HT-29 (cell line): ENCODE results near the gene HMGCLL1. TPM values are rescaled to one million over a fixed set of nuclear protein-coding genes. Genes with fewer than 3 reads are reported as not detected.

Experiments
- DNase-seq: peaks from one replicate; pipeline ENCODE4 v3.0.0-alpha.2; 2015; ENCODE audit warnings: low spot score
- total RNA-seq: library from RNA; depleted of rRNA; stranded (reverse); fragments of >200 nt; shearing (Covaris generic); gene quantifications from 2 replicates; pipeline ENCODE4 v1.2.3, GENCODE V29; 2014

The HMGCLL1 gene
- total RNA-seq, 1 experiment from 2014 or later = not detected

DNA sequence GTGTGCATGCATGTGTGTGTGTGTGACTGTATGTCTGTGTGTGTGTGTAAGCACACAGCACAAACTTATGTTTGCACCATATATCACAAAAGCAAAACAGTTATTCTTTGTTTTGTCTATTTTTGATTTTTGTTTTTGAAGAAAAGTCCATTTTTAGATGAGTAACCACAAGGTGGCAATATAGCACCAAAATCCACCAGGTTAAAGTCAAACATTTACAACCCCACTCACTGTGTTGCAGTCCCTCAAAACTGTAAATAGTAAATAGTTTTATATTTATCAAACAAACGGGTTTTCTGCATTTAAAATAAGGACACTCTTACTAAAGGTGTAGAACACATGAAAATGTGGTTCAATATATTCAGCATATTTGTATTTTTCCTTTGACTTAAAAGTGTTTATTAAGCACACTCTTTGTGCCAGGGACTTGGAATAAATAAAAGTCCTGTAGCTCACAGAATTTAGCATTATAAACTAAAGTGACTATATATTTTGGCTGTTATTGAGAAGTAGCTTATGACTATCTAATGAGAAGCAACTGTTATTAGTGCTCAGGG lies 133.3 kb downstream of the HMGCLL1 start:
- DNase-seq = peak; percentile 43

DNA sequence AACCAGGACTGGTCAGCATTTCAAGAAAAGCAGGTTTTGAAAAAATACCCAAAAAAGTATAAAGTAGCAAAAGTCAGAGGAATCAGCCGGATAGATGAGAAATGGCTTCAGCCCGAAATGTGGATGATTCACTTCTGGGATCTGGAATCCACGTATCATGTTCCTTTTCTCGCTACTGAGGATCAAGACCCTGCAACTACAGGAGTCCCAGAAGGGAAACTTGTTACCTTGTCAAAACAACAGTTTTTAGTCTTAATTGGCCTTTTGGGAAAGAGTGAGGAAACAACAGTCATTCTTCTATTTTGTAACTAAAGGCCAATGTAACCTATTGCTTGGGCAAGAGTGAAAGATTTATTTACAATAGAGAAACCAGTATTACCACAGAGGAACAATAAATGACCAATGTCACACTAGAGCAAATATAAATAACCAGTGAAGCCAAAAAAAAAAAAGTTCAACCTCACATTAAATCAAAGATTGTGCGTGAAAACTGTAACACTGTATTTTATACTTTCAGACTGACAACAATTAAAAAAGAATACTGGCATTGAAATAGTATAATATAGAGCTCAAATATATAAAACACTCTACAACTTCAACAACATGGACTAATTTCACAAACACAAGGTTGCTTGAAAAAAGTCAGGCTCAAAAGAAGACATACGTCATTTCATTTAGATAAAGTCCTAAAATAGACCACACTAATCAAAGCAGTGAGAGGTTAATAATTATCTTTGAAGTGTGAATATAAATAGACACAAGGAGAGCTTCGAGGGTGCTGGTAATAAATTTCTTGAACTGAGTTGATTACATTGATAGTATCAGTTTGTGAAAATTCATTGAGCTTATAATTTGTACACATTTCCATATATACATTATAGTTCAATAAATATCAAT lies 135.5 kb downstream of the HMGCLL1 start:
- DNase-seq = no peak

DNA sequence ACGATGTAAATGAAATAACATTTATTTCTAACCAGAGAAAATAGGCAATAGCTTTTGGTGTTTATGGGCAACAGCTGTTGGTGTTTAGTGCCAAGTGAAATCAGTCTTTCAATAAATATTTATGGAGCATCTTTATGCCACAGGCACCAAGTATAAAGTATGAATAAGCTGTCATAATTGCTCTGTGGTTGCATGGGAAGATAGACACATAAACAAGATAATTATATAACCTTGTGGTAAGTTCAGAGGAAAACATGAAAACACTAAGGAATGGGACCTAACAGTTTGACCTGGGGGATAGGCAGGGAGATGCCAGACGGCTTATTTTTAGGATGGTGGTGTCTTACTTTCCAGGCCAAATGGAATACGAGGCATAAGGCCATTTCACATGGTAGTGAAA lies 140.8 kb downstream of the HMGCLL1 start:
- no peak for DNase-seq

DNA sequence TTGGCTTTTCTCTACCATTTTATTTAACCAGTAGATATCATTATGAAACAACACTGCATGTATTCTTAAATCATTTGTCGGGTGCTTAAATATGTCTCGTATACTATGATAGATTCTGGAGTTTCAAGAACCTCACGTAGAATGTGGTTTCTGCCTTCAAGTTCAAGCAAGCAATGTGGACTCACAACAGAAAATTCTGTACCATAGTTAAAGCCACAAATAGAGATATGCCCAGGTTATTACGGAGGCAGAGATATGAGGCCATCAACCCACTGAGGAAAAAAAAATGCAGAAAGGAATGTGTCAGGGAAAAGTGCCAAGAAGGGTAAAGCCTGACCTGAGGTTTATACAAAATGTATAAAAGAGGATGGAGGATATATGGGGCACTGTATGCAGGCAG lies 141.9 kb downstream of the HMGCLL1 start:
- DNase-seq = no peak

DNA sequence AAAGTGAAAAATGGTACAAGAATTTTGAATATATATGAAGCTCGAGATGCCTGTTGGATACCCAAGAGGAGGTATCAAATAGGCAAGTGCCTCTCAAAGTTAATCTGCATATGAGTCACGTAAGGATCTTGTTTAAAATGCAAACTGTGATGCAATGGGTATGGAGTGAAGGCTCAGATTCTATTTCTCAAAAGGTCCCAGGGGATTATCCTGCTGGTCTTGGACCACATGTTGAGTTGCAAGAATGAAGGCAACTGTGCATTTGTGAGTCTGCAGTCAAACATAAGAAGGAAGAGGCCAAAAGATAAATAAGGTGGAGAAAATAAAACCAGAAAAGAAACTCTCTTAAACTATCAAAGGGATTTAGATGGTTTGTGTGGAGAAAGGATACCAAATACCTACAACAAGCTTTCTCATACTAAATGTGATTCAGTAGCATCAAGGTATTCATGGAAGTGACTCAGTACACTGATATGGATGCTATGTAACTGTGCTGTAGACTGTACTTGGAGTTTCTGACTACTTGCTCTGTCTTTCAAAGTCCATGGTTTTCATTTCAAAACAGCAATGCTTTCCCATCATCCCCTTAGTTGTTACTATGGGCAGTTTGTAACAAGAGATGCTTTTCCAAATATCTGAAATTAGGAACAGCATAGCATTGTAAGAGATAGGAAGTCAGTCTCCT lies 145.4 kb downstream of the HMGCLL1 start:
- DNase-seq = no peak

DNA sequence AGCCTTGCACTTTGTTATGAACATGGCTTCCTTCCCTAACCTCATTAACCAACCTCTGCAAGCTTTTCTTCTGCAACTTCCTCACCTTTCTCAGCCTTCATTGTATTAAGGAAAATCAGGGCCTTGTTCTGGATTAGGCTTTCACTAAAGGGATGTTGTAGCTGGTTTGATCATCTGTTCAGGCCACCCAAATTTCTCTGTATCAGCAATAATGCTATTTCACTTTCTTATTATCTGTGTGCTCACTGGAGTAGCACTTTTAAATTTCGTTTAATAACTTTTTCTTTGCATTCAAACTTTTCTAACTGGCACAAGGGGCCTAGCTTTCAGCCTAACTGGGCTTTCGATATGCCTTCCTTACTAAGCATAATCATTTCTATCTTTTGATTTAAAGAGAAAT lies 155.1 kb downstream of the HMGCLL1 start:
- DNase-seq = no peak

DNA sequence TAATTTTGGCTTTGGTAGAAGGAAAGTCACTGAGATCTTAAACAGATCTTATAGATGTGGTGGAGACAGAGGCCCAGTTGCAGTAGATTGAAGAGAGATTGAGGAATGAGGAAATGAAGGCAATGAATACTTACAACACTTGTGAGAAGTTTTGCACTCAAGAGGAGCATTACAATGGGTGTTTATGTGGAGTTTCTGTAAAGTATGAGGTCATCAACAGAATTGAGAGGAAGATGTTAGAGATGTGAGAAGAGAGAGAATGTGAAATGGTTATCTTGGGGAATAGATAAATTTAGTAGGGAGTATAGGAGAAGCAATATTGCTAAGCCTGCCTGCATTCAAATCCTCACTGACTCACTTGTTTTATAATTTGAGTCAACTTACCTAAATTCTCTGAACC lies 168.3 kb downstream of the HMGCLL1 start:
- no peak for DNase-seq

DNA sequence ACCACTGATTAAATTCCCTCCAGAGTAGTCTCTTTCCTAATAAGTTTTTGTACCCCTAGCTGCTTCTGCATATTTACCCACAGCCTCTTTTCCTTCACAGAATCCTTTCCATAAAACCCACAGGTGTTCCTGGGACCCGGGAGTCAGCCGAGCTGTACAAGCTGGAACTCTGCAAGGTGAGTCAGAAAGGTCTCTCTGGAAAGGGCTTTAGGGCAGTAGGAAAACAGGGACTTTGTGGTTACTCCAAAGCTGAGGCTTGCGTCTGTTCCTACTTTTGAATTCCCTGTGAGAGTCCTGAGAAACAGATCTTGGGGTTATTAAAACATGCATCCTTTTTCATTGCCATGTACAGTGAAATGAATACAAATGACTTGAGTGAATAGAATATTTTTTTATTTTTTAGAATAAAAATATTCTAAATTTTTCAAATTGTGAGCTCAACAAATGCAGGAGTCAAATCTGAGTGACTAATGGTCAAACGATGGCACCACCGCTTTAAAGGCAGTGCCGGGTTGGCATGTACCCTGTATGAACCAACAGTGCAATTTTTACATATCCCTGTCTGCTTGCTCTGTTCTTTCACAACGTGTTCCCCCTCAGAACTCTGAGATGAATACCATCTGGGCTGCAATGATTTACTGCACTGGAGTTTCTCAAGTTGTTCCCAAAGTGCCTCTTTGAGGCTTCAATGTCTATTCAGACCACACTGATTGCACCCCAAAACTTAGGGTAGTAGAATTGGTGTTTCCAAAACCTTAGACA lies 173.3 kb downstream of the HMGCLL1 start:
- DNase-seq = no peak

DNA sequence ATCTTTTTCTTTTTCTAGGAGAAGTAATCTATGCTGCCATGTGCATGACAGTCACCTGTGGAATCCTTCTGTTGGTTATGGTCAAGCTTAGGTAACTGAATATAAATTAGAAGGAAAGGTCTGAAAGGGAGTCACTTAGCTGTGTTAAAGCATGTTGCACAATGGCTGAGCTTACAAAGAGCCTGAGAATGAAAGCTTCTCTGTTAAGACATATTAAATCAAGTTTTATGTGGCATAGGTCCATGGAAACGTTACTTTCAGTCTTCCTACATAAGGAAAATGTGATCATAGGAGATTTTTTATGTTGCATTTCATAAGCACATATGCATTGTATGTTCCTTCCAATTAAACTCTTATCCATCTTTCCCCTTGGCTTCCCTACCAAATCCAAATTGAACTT lies 179.6 kb downstream of the HMGCLL1 start:
- DNase-seq = no peak

DNA sequence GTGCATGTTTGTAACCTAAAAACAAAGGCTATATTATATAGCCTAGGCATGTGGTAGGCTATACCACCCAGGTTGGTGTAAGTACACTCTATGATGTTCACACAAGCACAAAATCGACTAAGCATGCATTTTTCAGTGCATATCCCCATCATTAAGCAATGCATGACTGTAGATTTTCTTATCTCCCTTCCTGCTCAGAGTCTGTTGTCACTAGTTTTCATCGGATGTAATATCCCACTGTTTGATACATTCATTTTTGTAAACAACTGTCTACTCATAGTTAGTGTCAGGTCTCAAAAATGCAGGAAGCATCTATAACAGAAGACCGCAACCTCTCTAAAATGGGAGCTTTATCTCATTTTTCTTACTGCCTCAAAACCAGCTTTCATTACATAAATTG lies 181.0 kb downstream of the HMGCLL1 start:
- no peak for DNase-seq

DNA sequence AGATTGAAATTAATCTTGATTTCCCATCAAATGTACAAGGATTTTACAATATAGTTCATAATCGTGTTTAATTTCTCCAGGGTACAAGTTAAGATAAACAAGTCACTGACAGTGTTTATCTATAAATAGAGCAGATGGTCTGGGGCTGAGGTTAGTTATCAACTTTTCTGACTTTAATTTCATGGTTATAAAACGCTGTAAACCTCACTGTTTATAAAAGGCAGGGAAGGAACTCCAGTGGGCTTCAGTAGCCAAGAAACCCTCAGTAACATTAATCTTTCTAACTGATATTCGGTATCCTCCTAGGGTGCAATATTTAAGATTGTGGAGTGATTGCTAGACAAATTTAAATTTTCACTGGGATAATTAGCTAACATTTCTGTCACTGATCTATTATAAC lies 183.1 kb downstream of the HMGCLL1 start:
- no peak for DNase-seq

DNA sequence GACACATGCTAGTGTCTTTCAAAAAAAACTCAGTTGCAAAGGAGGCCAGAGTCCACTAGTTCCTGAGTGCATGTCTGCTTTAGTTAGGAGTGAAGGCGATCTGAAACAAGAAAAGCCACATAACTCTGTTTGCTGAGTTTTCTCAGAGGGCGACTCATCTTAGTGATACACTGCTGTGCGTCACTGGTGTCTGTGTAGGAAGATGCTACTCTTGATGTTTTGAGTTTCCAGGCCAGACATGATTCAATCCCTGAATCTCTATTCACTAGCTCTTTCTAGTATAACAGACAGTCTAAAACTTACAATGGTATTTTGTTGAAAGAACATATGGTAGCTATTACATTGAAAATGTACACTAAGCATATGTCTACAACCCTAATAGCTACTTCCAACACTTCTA lies 190.8 kb downstream of the HMGCLL1 start:
- no peak for DNase-seq
